Tibial nerve (tissue), 3 donors: ENCODE measurements around the gene TMEM44.

Experiments used
- POLR2A ChIP-seq, 2 donors: fragments of 450-650 bp; IDR thresholded peaks; one replicate each; pipeline ENCODE4 v1.6.1; 2017; ENCODE audit warnings: antibody characterized with exemption in 2 of 2, mild to moderate bottlenecking in 2 of 2, moderate library complexity in 2 of 2
- TF ChIP-seq, protein P1 (sequence below), 5 experiments: fragments of 200-600 bp in 3 of 5; fragments of 450-650 bp in 2 of 5; sonication (generic) in 3 of 5; IDR thresholded peaks; one replicate each; pipeline ENCODE4 v1.5.1; 2016 to 2019; ENCODE audit warnings: antibody characterized with exemption in 5 of 5, mild to moderate bottlenecking in 3 of 5, moderate library complexity in 2 of 5

DNA sequence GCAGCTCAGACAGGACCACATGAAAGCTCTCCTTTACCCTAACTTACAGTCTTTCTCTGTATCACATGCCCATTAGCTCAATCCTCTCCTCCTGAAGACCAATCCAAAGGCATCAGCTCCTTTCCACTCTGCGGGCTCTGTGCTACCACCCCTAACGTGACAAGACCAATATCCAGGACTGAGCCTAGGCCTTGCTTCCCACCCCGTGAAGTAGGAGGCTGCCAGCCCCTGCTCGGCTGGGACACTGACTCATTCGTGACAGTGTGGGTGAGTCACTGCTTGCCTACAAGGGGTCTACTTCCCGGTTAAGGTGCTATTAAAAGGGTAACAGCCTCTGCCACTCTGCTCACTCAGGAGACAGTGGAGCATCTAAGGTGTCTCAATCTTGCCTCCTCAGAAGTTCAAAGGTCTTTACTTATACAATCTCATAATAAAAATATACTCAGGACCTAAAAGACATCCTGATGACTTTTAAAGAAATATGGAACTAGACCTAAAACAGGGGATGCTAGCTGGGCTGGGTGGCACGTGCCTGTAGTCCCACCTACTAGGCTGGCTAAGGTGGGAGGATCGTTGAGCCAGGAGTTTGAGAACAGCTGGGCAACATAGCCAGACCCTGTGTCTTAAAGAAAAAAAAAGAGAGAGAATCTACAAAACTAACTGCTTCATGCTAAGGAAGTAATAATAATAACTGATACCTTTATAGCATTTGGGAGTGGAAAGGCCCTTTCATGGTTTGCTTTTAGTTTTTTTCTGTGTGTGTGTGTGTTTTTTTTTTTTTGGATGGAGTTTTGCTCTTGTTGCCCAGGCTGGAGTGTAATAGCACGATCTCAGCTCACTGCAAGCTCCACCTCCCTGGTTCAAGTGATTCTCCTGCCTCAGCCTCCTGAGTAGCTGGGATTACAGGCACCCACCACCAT, 55.0 kb downstream of the TMEM44 start:
- TF ChIP-seq, protein P1, sequence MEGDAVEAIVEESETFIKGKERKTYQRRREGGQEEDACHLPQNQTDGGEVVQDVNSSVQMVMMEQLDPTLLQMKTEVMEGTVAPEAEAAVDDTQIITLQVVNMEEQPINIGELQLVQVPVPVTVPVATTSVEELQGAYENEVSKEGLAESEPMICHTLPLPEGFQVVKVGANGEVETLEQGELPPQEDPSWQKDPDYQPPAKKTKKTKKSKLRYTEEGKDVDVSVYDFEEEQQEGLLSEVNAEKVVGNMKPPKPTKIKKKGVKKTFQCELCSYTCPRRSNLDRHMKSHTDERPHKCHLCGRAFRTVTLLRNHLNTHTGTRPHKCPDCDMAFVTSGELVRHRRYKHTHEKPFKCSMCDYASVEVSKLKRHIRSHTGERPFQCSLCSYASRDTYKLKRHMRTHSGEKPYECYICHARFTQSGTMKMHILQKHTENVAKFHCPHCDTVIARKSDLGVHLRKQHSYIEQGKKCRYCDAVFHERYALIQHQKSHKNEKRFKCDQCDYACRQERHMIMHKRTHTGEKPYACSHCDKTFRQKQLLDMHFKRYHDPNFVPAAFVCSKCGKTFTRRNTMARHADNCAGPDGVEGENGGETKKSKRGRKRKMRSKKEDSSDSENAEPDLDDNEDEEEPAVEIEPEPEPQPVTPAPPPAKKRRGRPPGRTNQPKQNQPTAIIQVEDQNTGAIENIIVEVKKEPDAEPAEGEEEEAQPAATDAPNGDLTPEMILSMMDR (IDR thresholded peaks at IDR 0.05) = no peak
- no peak for TF ChIP-seq POLR2A (IDR thresholded peaks at IDR 0.05)
